GM12878 (cell line): Measurements from ENCODE around the gene C1QBP. TPM values are rescaled to one million over a fixed set of nuclear protein-coding genes. Genes with fewer than 3 reads are reported as not detected.

Experiments
- ATAC-seq: fragments of 200-7000 bp; cut with Tn5 transposase; 3 replicates; pipeline ENCODE4 v1.9.1; 2020; ENCODE audit warnings: mild to moderate bottlenecking, moderate library complexity
- BruUV-seq: library from RNA; stranded (reverse); fragments of 400-500 nt; replicated peaks from 2 replicates; lab custom pipeline; 2021; lab: Mats Ljungman, UMichigan
- CTCF ChIA-PET: fragments of 300-600 bp; sonication (Branson Sonifier 250); formaldehyde crosslinking; extraction: SDS; loops from one replicate; lab custom pipeline; 2021; ENCODE audit warnings: inconsistent platforms; lab: Yijun Ruan, JAX
- POLR2A ChIA-PET: fragments of 350-600 bp; formaldehyde crosslinking; extraction: SDS; loops from one replicate; lab custom pipeline; 2021; ENCODE audit warnings: inconsistent platforms; lab: Charles Lee
- RAD21 ChIA-PET: fragments of 300-600 bp; sonication (Branson Sonifier 250); formaldehyde crosslinking; loops from one replicate; lab custom pipeline; 2023; ENCODE audit warnings: antibody characterized with exemption; ENCODE audit not compliant: unreplicated experiment; lab: Charles Lee
- SMC1A ChIA-PET: fragments of 300-600 bp; sonication (Branson Sonifier 250); formaldehyde crosslinking; loops from one replicate; lab custom pipeline; 2023; ENCODE audit not compliant: unreplicated experiment, uncharacterized antibody; lab: Charles Lee
- DNase-seq: peaks from one replicate; pipeline ENCODE4 v3.0.0-alpha.2; 2011; ENCODE audit warnings: low read depth, low spot score
- FAIRE-seq: peaks from 3 replicates; lab custom pipeline; 2011; peaks lifted over from hg19 to GRCh38; lab: Jason Lieb, UNC
- H2AFZ ChIP-seq: 2 replicates; pipeline ENCODE4 v1.6.0; 2011; ENCODE audit warnings: low read depth, low read length, control low read depth; ENCODE audit not compliant: control insufficient read depth
- H3K27ac ChIP-seq: 2 replicates; pipeline ENCODE4 v1.5.1; 2011; ENCODE audit warnings: control low read depth; ENCODE audit not compliant: control insufficient read depth, insufficient read depth
- H3K27me3 ChIP-seq, 2 experiments: replicated peaks in 1 of 2; 2 replicates each; pipeline versions ENCODE4 v1.6.0 to v1.6.1; 2011; ENCODE audit warnings: low read length in 1 of 2; ENCODE audit not compliant: control insufficient read depth in 2 of 2, insufficient read depth in 2 of 2
- H3K36me3 ChIP-seq, 2 experiments: 2 replicates each; pipeline ENCODE4 v1.5.1; 2011; ENCODE audit warnings: low read length in 1 of 2; ENCODE audit not compliant: control insufficient read depth in 2 of 2, insufficient read depth in 2 of 2
- H3K4me1 ChIP-seq: 2 replicates; pipeline ENCODE4 v1.6.1; 2011; ENCODE audit warnings: mild to moderate bottlenecking, low read length, moderate library complexity, mixed read lengths; ENCODE audit not compliant: control insufficient read depth, insufficient read depth
- H3K4me2 ChIP-seq: 2 replicates; pipeline ENCODE4 v1.6.0; 2011; ENCODE audit warnings: control low read depth; ENCODE audit not compliant: control insufficient read depth, insufficient read depth
- H3K4me3 ChIP-seq: fragments of 200-600 bp; sonication (generic); 2 replicates; pipeline ENCODE4 v1.5.1; 2016
- H3K79me2 ChIP-seq: 2 replicates; pipeline ENCODE4 v1.6.0; 2011; ENCODE audit warnings: low read length; ENCODE audit not compliant: control insufficient read depth, insufficient read depth
- H3K9ac ChIP-seq: 2 replicates; pipeline ENCODE4 v1.8.0; 2011; ENCODE audit warnings: low read length, control low read depth, mixed read lengths; ENCODE audit not compliant: control insufficient read depth, insufficient read depth
- H3K9me3 ChIP-seq: replicated peaks from 3 replicates; pipeline ENCODE4 v1.5.1; 2011; ENCODE audit warnings: mild to moderate bottlenecking, low read length; ENCODE audit not compliant: control insufficient read depth, insufficient read depth
- H4K20me1 ChIP-seq: 2 replicates; pipeline ENCODE4 v1.6.0; 2011; ENCODE audit not compliant: control insufficient read depth, insufficient read depth
- BRCA1 ChIP-seq: IDR thresholded peaks from 2 replicates; pipeline ENCODE4 v1.6.1; 2011; ENCODE audit warnings: low read depth, low read length, improper control_type of control experiment
- CEBPB ChIP-seq, 2 experiments: fragments of 150-350 bp in 1 of 2; IDR thresholded peaks; 2 replicates each; pipeline ENCODE4 v1.6.1; 2012 to 2014; ENCODE audit warnings: low read depth in 2 of 2, low read length in 2 of 2, borderline replicate concordance in 1 of 2, inconsistent platforms in 1 of 2
- CREB1 ChIP-seq: IDR thresholded peaks from 2 replicates; pipeline ENCODE4 v1.6.1; 2012; ENCODE audit warnings: low read depth, mild to moderate bottlenecking, inconsistent platforms
- NR2C2 ChIP-seq: IDR thresholded peaks from 2 replicates; pipeline ENCODE4 v1.6.1; 2011; ENCODE audit warnings: borderline replicate concordance, low read depth; ENCODE audit not compliant: control insufficient read depth, insufficient read length
- RAD51 ChIP-seq: fragments of 450-650 bp; IDR thresholded peaks from 2 replicates; pipeline ENCODE4 v1.6.1; 2016; ENCODE audit warnings: moderate library complexity, mild to moderate bottlenecking, inconsistent platforms
- RUNX3 ChIP-seq: IDR thresholded peaks from 2 replicates; pipeline ENCODE4 v1.6.1; 2012; ENCODE audit warnings: low read length, inconsistent platforms
- SRF ChIP-seq, 2 experiments: IDR thresholded peaks; 2 replicates each; pipeline ENCODE4 v1.6.1; 2011; ENCODE audit warnings: low read depth in 2 of 2, low read length in 2 of 2, mild to moderate bottlenecking in 1 of 2, moderate library complexity in 1 of 2
- TAF1 ChIP-seq: IDR thresholded peaks from 2 replicates; pipeline ENCODE4 v1.6.1; 2011; ENCODE audit warnings: mild to moderate bottlenecking, low read depth, low read length, borderline replicate concordance
- TCF7 ChIP-seq: IDR thresholded peaks from 2 replicates; pipeline ENCODE4 v1.6.1; 2014; ENCODE audit warnings: antibody characterized with exemption, borderline replicate concordance
- YY1 ChIP-seq: IDR thresholded peaks from 2 replicates; pipeline ENCODE4 v1.6.1; 2011; ENCODE audit warnings: low read depth, mild to moderate bottlenecking, low read length
- ZBED1 ChIP-seq: IDR thresholded peaks from 2 replicates; pipeline ENCODE4 v1.6.1; 2016; ENCODE audit warnings: borderline replicate concordance
- ZNF24 ChIP-seq: fragments of 450-650 bp; IDR thresholded peaks from 2 replicates; pipeline ENCODE4 v1.6.1; 2017; ENCODE audit warnings: antibody characterized with exemption, mild to moderate bottlenecking
- ZNF274 ChIP-seq: IDR thresholded peaks from one replicate; pipeline ENCODE4 v1.8.0; 2011; ENCODE audit not compliant: insufficient read length, insufficient read depth
- ZNF384 ChIP-seq: IDR thresholded peaks from 2 replicates; pipeline ENCODE4 v1.6.1; 2012; ENCODE audit warnings: low read depth, mild to moderate bottlenecking, low read length, improper control_type of control experiment, borderline replicate concordance
- WGBS: methylation state at CpG from one replicate; pipeline ENCODE4 v1.1.6; 2016; ENCODE audit warnings: low lambda C conversion rate; ENCODE audit not compliant: insufficient replicate concordance, insufficient coverage; ENCODE audit errors: missing lambda C conversion rate; 5-methylcytosine and 5-hydroxymethylcytosine counted together
- in situ Hi-C: fragments of 300-500 bp; cut with MboI; formaldehyde crosslinking; loops from 9 replicates; pipeline ENCODE4 v1.14.3; 2018; ENCODE audit warnings: mixed read lengths
- intact Hi-C: fragments of 100-400 bp; cut with micrococcal nuclease; formaldehyde crosslinking; loops from one replicate; pipeline ENCODE4 v1.14.2; 2022; ENCODE audit not compliant: unreplicated experiment
- polyA plus RNA-seq, 11 experiments: library from polyadenylated mRNA; depleted of rRNA in 4 of 11; unstranded in 6 of 11; stranded (reverse) in 5 of 11; fragments of >200 nt; fragmentation: Nextera tagmentation in 4 of 11; fragmentation: Illumina TruSeq in 1 of 11; extraction: Ambion mirVana in 4 of 11; extraction: Trizol in 1 of 11; gene quantifications; 1 replicate in 1 of 11; 2 replicates in 10 of 11; pipeline versions ENCODE4 v1.2.1 to v1.2.3, GENCODE V29; 2011 to 2016; ENCODE audit warnings: inconsistent platforms in 2 of 11, missing spikeins in 2 of 11, low read depth in 1 of 11
- total RNA-seq, 4 experiments: library from RNA; depleted of rRNA in 3 of 4; stranded (reverse); fragments of >200 nt in 3 of 4; fragmentation: Illumina TruSeq in 1 of 4; extraction: Trizol in 1 of 4; gene quantifications; 2 replicates each; pipeline versions ENCODE4 v1.2.1 to v1.2.3, GENCODE V29; 2013 to 2021
- TF ChIP-seq, protein P1 (sequence below): IDR thresholded peaks from 2 replicates; pipeline ENCODE4 v1.6.1; 2012; ENCODE audit warnings: low read length, inconsistent platforms
- TF ChIP-seq, protein P2 (sequence below): IDR thresholded peaks from 2 replicates; pipeline ENCODE4 v1.6.1; 2011; ENCODE audit warnings: borderline replicate concordance, low read depth, mild to moderate bottlenecking, moderate library complexity, mixed read lengths, low read length; ENCODE audit not compliant: insufficient read depth; ENCODE audit errors: extremely low read length

C1QBP gene
- total and polyA plus RNA-seq, 10 of the 15 experiments (the other 5 are each of a cell fraction or from before 2014, with no cell fraction given): 124 to 989 (median 429) TPM

DNA sequence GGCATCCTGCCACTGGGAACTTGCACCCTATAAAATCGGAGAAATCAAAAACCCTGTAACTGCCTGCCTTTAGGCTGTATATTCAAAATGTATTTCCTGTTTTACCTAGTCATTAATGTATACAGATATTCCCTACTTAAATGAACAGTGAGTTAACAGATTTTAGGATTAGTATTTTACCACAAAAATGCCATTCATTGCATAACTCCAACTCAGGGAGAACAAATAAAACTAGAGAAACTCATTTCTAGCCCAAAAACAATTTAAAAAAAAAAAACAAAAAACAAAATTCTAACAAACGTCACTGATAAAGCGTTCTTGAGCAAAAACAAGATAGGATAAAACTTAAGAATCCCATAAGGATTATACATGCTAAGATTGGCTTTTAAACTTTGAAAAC lies 33.6 kb upstream of the C1QBP start:
- intact Hi-C loops: no loop called here
- BruUV-seq: no TSS peak
- H3K4me1 ChIP-seq: no peaks in the 10 kb centered on the region
- H3K27me3 ChIP-seq: no peaks in the 10 kb centered on the region
- TF ChIP-seq SRF (IDR thresholded peaks at IDR 0.05; ENCODE audit: low read depth in 2 of 2, low read length in 2 of 2) (no peak), ZBED1 (no peak), RAD51 (no peak), ZNF274 (no peak)
- TF ChIP-seq, protein P1, sequence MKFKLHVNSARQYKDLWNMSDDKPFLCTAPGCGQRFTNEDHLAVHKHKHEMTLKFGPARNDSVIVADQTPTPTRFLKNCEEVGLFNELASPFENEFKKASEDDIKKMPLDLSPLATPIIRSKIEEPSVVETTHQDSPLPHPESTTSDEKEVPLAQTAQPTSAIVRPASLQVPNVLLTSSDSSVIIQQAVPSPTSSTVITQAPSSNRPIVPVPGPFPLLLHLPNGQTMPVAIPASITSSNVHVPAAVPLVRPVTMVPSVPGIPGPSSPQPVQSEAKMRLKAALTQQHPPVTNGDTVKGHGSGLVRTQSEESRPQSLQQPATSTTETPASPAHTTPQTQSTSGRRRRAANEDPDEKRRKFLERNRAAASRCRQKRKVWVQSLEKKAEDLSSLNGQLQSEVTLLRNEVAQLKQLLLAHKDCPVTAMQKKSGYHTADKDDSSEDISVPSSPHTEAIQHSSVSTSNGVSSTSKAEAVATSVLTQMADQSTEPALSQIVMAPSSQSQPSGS: no peak
- TF ChIP-seq, all 136 proteins: peak for 0
- no peak overlapping the region for H2AFZ ChIP-seq
- 80% methylated on average over 3 of the region's 3 CpGs for WGBS
- 0 out of 2 replicates have a peak, but pooled peaks cover 2% of the 10 kb centered on the region for H4K20me1 ChIP-seq
- ChIA-PET RAD21 (no interaction called here), CTCF (no interaction called here), POLR2A (no interaction called here), SMC1A (no interaction called here)
- no peak overlapping the region for H3K27ac ChIP-seq
- no peak for ATAC-seq
- no peak overlapping the region for H3K4me3 ChIP-seq
- peaks cover 0 to 17% of the 10 kb centered on the region in 2 experiments; a peak in 3 of 4 replicates for H3K36me3 ChIP-seq
- H3K9me3 ChIP-seq: no peaks in the 10 kb centered on the region
- no peak overlapping the region for H3K4me2 ChIP-seq
- in situ Hi-C loops: no loop called here
- DNase-seq: no peak
- H3K9ac ChIP-seq: no peak overlapping the region
- peaks cover 16% of the 10 kb centered on the region for H3K79me2 ChIP-seq
- FAIRE-seq: no peak

DNA sequence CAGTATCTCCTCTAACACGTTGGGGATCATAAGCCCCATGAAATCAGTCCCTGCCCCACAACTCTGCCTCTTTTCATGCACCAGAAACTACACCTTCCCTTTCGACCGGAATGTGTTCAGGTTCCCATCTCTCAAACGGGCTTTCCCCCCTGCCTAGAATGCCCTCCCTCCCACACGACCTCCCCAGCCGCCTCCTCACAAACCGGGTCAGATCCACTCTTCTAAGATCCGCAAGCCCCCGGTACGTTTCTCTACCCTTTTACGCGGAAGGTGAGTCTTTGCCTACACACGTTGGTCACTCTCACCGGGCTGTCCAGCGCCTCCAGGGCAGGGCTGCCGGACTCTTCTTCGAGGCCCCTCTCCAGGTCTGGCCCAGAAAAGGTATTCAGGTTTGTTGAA lies 29.1 kb upstream of the C1QBP start:
- DNase-seq (no peak), ATAC-seq (peak; percentile 25), FAIRE-seq (no peak)
- ChIA-PET CTCF (interaction anchor here (0.6 to 1.4 kb wide), 4 partner anchors 11 to 360 kb away, joined by 4 to 5 read pairs (median 4); no protein-coding TSS in a partner anchor), RAD21 (no interaction called here), SMC1A (interaction anchor here (0.6 to 1.3 kb wide), 4 partner anchors 17 to 905 kb away, joined by 3 read pairs; partner anchors contain the start of gene C1QBP), POLR2A (interaction anchor here (1.2 to 2.3 kb wide), 3 partner anchors 17 to 29 kb away, joined by 4 to 7 read pairs (median 6); partner anchors contain the start of gene C1QBP)
- H2AFZ ChIP-seq: peak overlapping the region; percentile 62
- H4K20me1 ChIP-seq: no peaks in the 10 kb centered on the region
- H3K27ac ChIP-seq: peak overlapping the region; percentile 76
- peak overlapping the region; percentile 79 for H3K4me2 ChIP-seq
- no peaks in the 10 kb centered on the region for H3K4me1 ChIP-seq
- in situ Hi-C loops: no loop called here
- H3K79me2 ChIP-seq: peaks cover 58% of the 10 kb centered on the region
- H3K9me3 ChIP-seq: no peaks in the 10 kb centered on the region
- peak overlapping the region; percentile 87 for H3K4me3 ChIP-seq
- WGBS: under 1% methylated on average over 11 of the region's 17 CpGs
- H3K9ac ChIP-seq: peak overlapping the region; percentile 92
- H3K36me3 ChIP-seq: peaks cover 0 to 8% of the 10 kb centered on the region in 2 experiments
- H3K27me3 ChIP-seq: no peaks in the 10 kb centered on the region
- intact Hi-C loops: no loop called here
- no TSS peak for BruUV-seq
- TF ChIP-seq BRCA1 (no peak), CREB1 (no peak), TCF7 (no peak), ZNF384 (no peak), ZNF24 (no peak), TAF1 (no peak), NR2C2 (no peak), RUNX3 (no peak), YY1 (no peak), CEBPB (IDR thresholded peaks at IDR 0.05; ENCODE audit: borderline replicate concordance in 1 of 2, low read depth in 2 of 2, low read length in 2 of 2) (no peak)
- TF ChIP-seq, protein P2, sequence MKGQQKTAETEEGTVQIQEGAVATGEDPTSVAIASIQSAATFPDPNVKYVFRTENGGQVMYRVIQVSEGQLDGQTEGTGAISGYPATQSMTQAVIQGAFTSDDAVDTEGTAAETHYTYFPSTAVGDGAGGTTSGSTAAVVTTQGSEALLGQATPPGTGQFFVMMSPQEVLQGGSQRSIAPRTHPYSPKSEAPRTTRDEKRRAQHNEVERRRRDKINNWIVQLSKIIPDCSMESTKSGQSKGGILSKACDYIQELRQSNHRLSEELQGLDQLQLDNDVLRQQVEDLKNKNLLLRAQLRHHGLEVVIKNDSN: no peak
